HG03060 (cell line): ENCODE data around the gene STK24.
"Not testable (repeated sequence)": the region's sequence is repeated elsewhere in the genome, so short reads cannot be mapped to it uniquely, and the experiment has no call there.

ENCODE experiments used
- ATAC-seq: cut with Tn5 transposase; IDR thresholded peaks from one replicate; pipeline ENCODE4 v1.9.1; 2021; ENCODE audit warnings: low read depth, moderate number of reproducible peaks; ENCODE audit not compliant: unreplicated experiment

The STK24 gene

GRCh38 chr13:98576963-98577835 is at the start of gene STK24:
TSS of gene STK24 (minus strand) at chr13:98577107. CDS start at chr13:98576786, 321 bp downstream.
- no peak for ATAC-seq

- ATAC-seq: no peak
Observed at GRCh38 chr13:98626298-98626935, 49.5 kb upstream of the STK24 start.

DNA sequence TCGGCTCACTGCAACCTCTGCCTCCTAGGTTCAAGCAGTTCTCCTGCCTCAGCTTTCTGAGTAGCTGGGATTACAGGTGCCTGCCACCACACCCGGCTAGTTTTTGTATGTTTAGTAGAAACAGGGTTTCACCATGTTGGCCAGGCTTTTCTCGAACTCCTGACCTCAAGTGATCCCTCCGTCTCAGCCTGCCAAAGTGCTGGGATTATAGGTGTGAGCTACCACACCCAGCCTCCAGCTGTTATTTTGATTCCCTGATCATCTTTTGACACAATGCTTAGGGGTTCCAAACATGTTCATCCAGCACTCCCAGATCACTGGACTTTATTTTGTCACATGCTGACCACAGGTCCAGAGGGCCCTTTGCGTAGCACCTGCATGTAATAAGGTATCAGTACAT is 47.7 kb upstream of the STK24 start:
- ATAC-seq: not testable (repeated sequence)

DNA sequence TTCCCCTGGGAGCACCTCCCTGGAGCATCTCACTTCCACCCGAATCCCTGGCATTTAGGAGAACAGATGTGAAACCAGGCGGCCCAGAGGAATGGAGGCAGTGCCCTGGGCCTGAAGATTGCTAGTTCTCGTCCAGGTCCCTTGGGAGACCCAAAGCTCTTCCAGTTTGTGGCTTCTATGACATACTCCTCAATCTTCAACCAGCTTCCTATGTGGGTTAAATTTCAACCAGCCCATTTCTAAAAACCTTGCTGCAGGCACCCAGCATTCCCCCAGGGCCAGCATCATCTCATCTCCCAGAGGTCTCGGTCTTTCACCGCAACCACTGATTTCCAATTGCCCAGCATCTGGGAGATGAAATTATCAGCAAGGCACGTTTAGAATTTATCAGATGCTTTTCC is 46.0 kb upstream of the STK24 start:
- ATAC-seq: no peak

DNA sequence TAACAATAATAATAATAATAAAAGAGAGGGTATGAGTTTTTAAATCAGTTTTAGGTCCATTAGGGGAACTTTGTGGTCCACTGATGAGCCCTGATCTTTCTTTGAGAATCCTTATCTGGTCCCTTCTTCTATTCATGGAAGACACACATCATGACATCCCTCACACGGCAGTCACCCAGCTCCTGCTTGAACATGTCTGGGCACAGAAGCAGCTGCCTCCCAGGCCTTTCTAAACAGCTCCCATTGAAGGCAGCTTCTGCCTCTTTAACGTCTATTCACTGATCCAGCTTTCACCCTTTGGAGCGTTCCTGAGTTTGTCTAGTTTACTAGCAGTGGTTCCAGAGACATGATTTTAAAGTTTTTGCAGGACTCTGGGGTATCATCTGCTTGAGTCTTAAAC is 42.6 kb upstream of the STK24 start:
- ATAC-seq: no peak

DNA sequence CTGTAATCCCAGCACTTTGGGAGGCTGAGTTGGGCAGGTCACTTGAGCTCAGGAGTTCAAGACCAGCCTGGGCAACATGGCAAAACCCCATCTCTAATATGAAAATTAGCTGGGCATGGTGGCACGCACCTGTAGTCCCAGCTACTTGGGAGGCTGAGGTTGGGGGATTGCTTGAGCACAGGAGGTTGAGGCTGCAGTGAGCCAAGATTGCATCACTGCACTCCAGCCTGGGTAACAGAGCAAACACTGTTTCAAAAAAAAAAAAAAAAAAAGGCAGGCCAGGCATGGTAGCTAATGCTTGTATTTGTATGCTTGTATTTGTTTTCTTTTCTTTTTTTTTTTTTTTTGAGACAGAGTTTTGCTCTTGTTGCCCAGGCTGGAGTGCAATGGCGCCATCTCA is 38.7 kb upstream of the STK24 start:
- ATAC-seq: not testable (repeated sequence)

GRCh38 chr13:98613591-98613990 is 36.7 kb upstream of the STK24 start:
- no peak for ATAC-seq

DNA sequence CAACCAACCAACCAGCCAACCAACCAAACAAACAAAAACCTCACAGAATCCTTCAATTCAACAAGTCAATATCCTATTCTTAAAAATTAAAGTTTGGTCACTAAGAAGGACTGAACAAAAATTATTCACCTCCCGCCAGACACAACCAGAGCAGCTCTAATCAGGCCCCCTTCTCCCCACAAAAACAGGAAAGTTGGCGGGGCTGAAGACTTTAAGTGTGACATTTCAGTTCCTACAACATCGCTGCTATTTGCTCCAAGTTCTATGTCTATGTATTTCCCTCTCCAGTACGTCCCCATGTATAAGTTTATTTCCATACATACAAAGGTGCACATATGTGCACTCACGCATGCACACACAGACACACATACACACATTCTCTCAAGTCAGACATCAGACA is 32.8 kb upstream of the STK24 start:
- ATAC-seq: no peak

DNA sequence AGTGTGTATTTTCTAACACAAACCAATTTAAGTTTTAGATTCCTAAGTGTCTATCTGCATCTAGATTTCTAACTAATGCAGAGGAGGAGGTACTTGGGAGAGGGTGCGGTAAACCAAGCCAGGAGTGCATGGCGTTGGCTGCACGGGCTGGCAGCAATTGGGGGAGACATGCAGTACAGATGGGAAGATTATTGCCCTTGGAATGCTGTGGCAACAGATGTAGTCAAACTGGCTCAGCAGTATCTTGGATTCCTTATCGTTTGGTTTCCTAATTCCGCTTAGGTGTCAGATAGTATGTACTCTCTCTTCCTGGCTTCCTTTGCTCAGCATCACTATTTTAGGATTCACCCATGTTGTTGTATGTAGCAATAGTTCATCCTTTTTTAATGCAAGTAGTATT is 29.4 kb upstream of the STK24 start:
- ATAC-seq: no peak

DNA sequence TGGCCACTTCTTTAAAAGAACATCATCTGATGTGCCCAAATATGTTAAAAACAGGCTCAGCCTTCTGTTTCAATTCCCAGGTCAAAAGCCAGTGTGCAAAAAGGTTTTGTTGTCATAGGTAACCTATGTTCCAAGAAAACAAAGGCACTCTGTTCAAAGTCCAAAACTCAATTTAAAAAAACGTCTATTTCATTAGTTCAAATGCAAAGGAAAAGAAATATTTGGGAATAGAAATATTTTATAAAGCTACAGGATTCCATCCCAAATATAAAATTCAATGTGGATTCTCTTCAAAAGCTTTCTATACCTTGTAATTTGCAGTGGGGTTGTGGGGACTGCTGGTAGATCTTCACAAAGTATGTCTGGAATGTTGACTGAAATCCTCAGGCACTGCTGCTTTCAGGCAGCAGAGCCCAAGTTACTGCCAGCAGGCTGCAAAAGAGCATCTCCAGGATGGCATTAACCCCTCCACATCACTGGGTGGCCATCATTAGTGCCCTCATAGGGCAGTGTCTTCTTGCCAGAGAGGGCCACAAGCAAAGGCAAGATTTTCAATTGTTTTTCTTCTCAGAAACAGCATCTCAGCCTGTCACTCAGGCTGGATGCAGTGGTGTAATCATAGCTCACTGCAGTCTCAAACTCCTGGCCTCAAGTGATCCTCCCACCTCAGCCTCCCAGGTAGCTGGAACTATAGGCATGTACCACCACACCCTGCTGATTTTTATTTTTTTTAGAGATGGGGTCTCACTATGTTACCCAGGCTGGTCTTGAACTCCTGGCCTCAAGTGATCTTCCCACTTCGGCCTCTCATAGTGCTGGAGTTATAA is 22.8 kb upstream of the STK24 start:
- ATAC-seq: no peak

DNA sequence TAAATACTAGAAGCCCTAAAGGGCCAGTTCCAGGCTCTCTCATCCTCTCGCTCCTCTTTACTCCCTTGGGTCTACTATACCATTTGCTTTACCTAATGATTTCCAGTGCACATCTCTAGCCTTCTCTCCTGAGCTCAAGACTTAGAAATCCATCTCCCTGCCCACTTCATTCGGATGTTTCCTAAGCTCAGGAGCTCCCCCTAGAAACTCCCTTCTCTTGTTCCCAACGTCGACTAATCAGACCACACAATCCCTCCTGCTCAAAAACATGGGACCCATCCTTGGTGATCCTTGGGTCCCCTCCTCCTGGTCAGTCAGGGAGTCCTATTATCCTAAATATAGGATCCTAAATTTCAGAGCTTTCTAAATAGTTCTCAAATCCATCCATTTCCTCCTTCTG is 21.1 kb upstream of the STK24 start:
- ATAC-seq: no peak

GRCh38 chr13:98595134-98595533 is 18.2 kb upstream of the STK24 start:
- ATAC-seq: no peak

- no peak for ATAC-seq
Observed at GRCh38 chr13:98592362-98592732, 15.4 kb upstream of the STK24 start.

GRCh38 chr13:98591721-98592361 is 14.9 kb upstream of the STK24 start:
- no peak for ATAC-seq

DNA sequence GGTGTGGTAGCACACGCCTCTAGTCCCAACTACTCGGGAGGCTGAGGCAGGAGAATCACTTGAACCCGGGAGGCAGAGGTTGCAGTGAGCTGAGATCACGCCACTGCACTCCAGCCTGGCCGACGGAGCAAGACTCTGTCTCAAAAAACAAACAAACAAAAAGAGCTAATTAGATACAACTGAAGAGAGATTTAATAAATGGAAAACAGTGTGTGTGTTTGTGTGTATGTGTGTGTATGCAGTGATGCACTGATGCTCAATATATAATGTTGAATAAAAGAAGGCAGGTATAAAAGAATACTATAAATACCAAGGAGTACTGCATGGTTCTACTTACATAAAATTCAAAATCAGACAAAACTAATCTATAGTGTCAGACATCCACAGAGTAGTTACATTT is 13.6 kb upstream of the STK24 start:
- not testable (repeated sequence) for ATAC-seq

DNA sequence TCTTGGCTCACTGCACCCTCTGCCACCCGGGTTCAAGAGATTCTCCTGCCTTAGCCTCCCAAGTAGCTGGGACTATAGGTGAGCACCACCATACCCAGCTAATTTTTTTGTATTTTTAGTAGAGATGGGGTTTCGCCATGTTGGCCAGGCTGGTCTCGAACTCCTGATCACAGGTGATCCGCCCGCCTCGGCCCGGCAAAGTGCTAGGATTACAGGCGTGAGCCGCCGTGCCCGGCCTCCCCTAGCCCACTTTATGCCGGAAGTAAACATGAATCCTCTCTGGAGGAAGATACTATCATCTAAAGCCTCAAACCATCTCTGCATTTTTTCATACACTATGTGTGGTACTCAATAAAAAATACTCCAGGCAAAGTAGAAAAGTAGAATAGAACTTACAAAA is 12.6 kb upstream of the STK24 start:
- ATAC-seq: not testable (repeated sequence)

DNA sequence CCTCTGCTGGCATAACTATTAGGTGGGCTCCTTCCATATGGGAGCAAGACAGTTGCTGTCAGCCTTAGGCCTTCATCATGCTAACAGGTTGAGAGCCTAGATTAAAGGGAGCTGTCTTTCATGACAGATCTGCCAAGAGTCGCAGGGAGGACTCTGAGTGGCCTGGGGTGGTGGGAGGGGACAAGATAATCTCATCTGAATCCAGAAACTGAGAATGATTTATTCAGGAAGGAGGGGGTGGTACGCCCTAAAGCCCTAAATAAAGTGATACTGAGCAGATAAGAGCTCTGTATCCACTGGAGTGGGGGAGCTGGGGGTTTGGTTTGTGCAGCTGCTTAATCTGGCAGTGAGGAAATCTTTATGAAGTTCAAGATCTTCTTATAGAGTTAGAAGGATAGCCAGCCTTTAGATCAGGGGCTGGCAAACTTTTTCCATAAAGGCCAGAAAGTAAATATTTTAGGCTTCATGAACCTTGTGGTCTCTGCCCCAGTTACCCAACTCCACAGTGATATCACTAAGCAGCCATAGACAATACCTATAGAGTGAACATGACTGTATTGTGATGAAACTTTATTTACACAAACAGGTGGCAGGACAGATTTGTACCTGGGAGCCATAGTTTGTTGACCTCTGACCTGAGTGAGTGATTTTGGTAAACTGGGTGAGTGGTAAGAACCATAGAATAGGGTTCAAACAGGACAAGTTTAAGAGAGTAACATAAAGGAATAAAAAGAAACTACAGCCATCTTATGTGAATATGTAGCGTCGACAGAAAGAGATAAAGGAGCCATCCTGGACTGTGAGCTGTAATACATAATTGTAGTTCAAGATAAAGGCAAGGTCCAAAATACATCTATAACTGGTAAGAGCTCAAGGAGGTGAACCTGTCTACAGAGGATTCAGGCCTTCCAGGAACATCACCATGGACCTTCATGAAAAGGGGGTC is 9.8 kb upstream of the STK24 start:
- ATAC-seq: no peak

DNA sequence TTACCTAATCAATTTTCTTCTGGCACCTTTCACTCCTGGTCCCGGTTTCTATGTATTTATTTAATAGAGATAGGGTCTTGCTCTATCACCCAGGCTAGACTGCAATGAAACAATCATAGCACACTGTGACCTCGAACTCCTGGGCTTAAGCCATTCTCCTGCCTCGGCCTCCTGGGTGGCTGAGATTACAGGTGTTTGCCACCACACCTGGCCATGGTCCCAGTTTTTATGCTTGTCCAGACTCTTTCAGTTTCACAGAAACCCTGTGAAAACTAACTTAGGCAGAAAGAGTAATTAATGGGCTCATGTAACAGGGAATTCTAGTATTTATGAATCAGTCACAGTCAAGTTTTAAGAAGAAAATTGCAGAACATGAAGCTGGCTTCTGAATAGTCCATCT is 9.0 kb upstream of the STK24 start:
- ATAC-seq: no peak

GRCh38 chr13:98585398-98585754 is 8.5 kb upstream of the STK24 start:
- ATAC-seq: no peak
